DOHH2 (cell line): ENCODE results near the gene BTLA.

Experiments
- H3F3A ChIP-seq: fragments of 200-600 bp; sonication (generic), shearing (Covaris generic); 2 replicates; pipeline ENCODE4 v1.6.0; 2016; ENCODE audit warnings: antibody characterized with exemption, mild to moderate bottlenecking; ENCODE audit not compliant: control insufficient read depth, insufficient read depth
- H3K27ac ChIP-seq: fragments of 200-600 bp; sonication (generic); 2 replicates; pipeline ENCODE4 v1.5.1; 2014; ENCODE audit warnings: low read depth, mild to moderate bottlenecking, low read length, moderate library complexity
- H3K27me3 ChIP-seq: fragments of 200-600 bp; sonication (generic); 2 replicates; pipeline ENCODE4 v1.6.1; 2014; ENCODE audit warnings: mild to moderate bottlenecking, low read length, mixed read lengths; ENCODE audit not compliant: control insufficient read depth
- H3K36me3 ChIP-seq: fragments of 200-600 bp; sonication (generic); 2 replicates; pipeline ENCODE4 v1.6.1; 2014; ENCODE audit warnings: mild to moderate bottlenecking, low read length, moderate library complexity, mixed read lengths; ENCODE audit not compliant: control insufficient read depth
- H3K4me1 ChIP-seq: fragments of 200-600 bp; sonication (generic); 2 replicates; pipeline ENCODE4 v1.6.1; 2014; ENCODE audit warnings: mild to moderate bottlenecking, low read length, mixed read lengths; ENCODE audit not compliant: control insufficient read depth
- H3K4me2 ChIP-seq: fragments of 200-600 bp; sonication (generic); 2 replicates; pipeline ENCODE4 v1.6.0; 2014; ENCODE audit warnings: mild to moderate bottlenecking, low read length, moderate library complexity
- H3K4me3 ChIP-seq: fragments of 200-600 bp; sonication (generic); 2 replicates; pipeline ENCODE4 v1.5.1; 2014; ENCODE audit warnings: mild to moderate bottlenecking, low read length, mixed read lengths
- H3K79me2 ChIP-seq: fragments of 200-600 bp; sonication (generic); 2 replicates; pipeline ENCODE4 v1.6.1; 2014; ENCODE audit warnings: mild to moderate bottlenecking, low read length, mixed read lengths; ENCODE audit not compliant: control insufficient read depth
- H3K9me2 ChIP-seq: fragments of 200-600 bp; sonication (generic); replicated peaks from 2 replicates; pipeline ENCODE4 v1.6.1; 2014; ENCODE audit warnings: mild to moderate bottlenecking, low read length, mixed read lengths; ENCODE audit not compliant: control insufficient read depth
- H3K9me3 ChIP-seq: fragments of 200-600 bp; sonication (generic); 2 replicates; pipeline ENCODE4 v1.6.1; 2014; ENCODE audit warnings: antibody characterized with exemption, low read length, mixed read lengths; ENCODE audit not compliant: control insufficient read depth, insufficient read depth
- H4K20me1 ChIP-seq: fragments of 200-600 bp; sonication (generic); 2 replicates; pipeline ENCODE4 v1.6.0; 2014; ENCODE audit warnings: low read depth, mild to moderate bottlenecking, antibody characterized with exemption, low read length, moderate library complexity; ENCODE audit not compliant: control insufficient read depth, insufficient read depth
- EZH2phosphoT487 ChIP-seq: fragments of 200-600 bp; sonication (generic); IDR thresholded peaks from 2 replicates; pipeline ENCODE4 v1.6.1; 2017; ENCODE audit warnings: borderline replicate concordance, mild to moderate bottlenecking, antibody characterized with exemption, low read length, moderate library complexity, mixed read lengths
- TF ChIP-seq, protein P1 (sequence below): fragments of 200-600 bp; sonication (generic); IDR thresholded peaks from one replicate; pipeline ENCODE4 v1.5.1; 2014; ENCODE audit warnings: antibody characterized with exemption, mild to moderate bottlenecking, low read depth, low read length; ENCODE audit not compliant: poor library complexity, severe bottlenecking

BTLA gene

DNA sequence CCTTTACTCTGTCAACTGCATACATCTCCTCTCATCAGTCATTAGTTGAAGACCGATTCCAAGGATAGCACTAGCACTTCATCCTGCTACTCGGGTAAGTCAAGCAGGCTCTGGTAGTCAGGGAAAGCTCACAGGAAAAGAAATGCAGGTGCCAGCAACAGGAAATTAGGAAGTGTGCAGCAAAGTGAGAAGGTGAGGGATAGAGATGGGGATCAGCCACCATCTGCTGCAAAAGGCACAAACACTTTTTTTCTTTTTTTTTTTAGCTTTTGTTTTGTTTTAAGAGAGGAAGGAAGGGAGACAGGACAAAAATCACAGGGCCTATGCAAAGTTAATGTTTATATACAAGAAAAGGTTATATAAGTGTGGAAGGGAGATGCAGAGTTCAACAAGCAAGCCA lies 9.0 kb upstream of the BTLA start:
- Histone ChIP-seq H3K27ac (no peak overlapping the region), H3K79me2 (no peaks in the 10 kb centered on the region), H3F3A (no peaks in the 10 kb centered on the region), H3K4me1 (peaks cover 48% of the 10 kb centered on the region), H3K9me3 (no peaks in the 10 kb centered on the region; the same call in 1 of the 2 replicates), H3K4me2 (0 out of 2 replicates have a peak overlapping the region, but pooled peaks have one; percentile 29), H3K4me3 (no peak overlapping the region), H3K36me3 (no peaks in the 10 kb centered on the region; the same call in 1 of the 2 replicates), H3K27me3 (no peaks in the 10 kb centered on the region), H4K20me1 (no peaks in the 10 kb centered on the region), H3K9me2 (no peaks in the 10 kb centered on the region)
- no peak for TF ChIP-seq EZH2phosphoT487
- TF ChIP-seq, protein P1, sequence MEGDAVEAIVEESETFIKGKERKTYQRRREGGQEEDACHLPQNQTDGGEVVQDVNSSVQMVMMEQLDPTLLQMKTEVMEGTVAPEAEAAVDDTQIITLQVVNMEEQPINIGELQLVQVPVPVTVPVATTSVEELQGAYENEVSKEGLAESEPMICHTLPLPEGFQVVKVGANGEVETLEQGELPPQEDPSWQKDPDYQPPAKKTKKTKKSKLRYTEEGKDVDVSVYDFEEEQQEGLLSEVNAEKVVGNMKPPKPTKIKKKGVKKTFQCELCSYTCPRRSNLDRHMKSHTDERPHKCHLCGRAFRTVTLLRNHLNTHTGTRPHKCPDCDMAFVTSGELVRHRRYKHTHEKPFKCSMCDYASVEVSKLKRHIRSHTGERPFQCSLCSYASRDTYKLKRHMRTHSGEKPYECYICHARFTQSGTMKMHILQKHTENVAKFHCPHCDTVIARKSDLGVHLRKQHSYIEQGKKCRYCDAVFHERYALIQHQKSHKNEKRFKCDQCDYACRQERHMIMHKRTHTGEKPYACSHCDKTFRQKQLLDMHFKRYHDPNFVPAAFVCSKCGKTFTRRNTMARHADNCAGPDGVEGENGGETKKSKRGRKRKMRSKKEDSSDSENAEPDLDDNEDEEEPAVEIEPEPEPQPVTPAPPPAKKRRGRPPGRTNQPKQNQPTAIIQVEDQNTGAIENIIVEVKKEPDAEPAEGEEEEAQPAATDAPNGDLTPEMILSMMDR: no peak

DNA sequence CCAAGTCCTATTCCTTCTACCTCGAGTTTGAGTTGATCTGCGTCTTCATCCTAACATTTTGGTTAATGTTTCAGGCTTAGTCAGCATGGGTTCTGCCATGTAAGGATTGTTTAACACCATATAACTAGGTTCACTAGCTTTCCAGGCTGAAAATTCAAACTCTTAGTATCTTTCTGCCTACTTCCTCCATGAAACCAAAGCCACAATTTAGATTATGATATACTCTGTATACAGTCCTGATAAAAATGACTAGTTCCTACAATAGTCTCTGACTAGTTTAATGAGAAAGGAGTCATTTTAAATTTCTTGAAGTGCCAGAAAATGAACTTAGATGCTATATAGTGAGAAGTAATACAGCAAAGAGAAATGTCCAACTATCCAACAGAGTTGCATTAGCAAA lies 6.6 kb upstream of the BTLA start:
- Histone ChIP-seq H3K9me2 (no peaks in the 10 kb centered on the region), H3K27me3 (no peaks in the 10 kb centered on the region), H3F3A (no peaks in the 10 kb centered on the region), H3K36me3 (no peaks in the 10 kb centered on the region; the same call in 1 of the 2 replicates), H3K4me1 (peaks cover 48% of the 10 kb centered on the region), H3K4me2 (no peak overlapping the region), H3K27ac (no peak overlapping the region), H3K9me3 (no peaks in the 10 kb centered on the region; the same call in 1 of the 2 replicates), H3K79me2 (no peaks in the 10 kb centered on the region), H3K4me3 (no peak overlapping the region), H4K20me1 (no peaks in the 10 kb centered on the region)
- TF ChIP-seq, protein P1: no peak
- no peak for TF ChIP-seq EZH2phosphoT487

DNA sequence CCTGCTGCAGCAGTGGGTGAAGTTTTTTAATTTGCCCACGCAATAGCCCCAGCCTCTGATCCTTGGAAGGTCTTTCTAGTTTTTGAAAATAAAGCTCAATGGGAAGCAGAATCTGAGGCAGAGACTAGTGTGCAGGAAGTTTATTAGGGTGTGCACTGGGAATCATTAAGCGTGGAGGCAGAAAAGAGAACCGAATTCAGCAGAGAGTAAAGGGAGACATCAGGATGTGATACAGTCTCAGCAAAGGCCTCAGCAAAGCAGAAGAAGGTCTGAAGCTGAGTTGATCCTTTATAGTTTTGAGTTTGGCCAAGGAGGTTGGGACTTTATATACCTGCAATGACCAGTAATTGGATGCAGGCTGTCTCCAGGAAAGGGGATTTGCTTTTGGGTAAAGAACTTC lies 4.9 kb upstream of the BTLA start:
- TF ChIP-seq, protein P1: no peak
- TF ChIP-seq EZH2phosphoT487: no peak
- H3K4me3 ChIP-seq: no peak overlapping the region
- peak overlapping the region; percentile 26 for H3K4me2 ChIP-seq

More for the DNA sequence above, 4.9 kb upstream of the BTLA start:
- Histone ChIP-seq H3K9me2 (no peaks in the 10 kb centered on the region), H3F3A (no peaks in the 10 kb centered on the region), H3K27ac (no peak overlapping the region), H3K27me3 (no peaks in the 10 kb centered on the region), H3K4me1 (peaks cover 61% of the 10 kb centered on the region), H3K79me2 (no peaks in the 10 kb centered on the region), H3K36me3 (no peaks in the 10 kb centered on the region), H3K9me3 (no peaks in the 10 kb centered on the region), H4K20me1 (no peaks in the 10 kb centered on the region)
